ENCODE results near the gene AURKAIP1. TPM values are rescaled to one million over a fixed set of nuclear protein-coding genes. Genes with fewer than 3 reads are reported as not detected.

Gene AURKAIP1
- total RNA-seq, 4 donors from 2014 or later = 13.2 to 75.8 (median 31.1) TPM

GRCh38 chr1:1328254-1328653 is 46.8 kb downstream of the AURKAIP1 start:
- no peaks in the 10 kb centered on the region for H3K36me3 ChIP-seq
- H3K27ac ChIP-seq = no peak overlapping the region
- no peaks in the 10 kb centered on the region for H3K9me3 ChIP-seq
- TF ChIP-seq POLR2A (IDR thresholded peaks at IDR 0.05) (no peak), CTCF (IDR thresholded peaks at IDR 0.05) (no peak)
- no peak overlapping the region for H3K4me3 ChIP-seq
- no peaks in the 10 kb centered on the region for H3K27me3 ChIP-seq
- intact Hi-C loops (cut with DNase I; ENCODE audit: low total_unique reads) = no loop called here
- H3K4me1 ChIP-seq = peaks cover 2 to 21% of the 10 kb centered on the region in 2 donors
- DNase-seq = no peak

DNA sequence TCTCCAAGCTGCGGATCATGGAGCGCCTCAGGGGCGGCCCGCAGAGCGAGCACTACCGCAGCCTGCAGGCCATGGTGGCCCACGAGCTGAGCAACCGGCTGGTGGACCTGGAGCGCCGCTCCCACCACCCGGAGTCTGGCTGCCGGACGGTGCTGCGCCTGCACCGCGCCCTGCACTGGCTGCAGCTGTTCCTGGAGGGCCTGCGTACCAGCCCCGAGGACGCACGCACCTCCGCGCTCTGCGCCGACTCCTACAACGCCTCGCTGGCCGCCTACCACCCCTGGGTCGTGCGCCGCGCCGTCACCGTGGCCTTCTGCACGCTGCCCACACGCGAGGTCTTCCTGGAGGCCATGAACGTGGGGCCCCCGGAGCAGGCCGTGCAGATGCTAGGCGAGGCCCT is 47.7 kb downstream of the AURKAIP1 start:
- Histone ChIP-seq H3K27ac (no peak overlapping the region), H3K36me3 (no peaks in the 10 kb centered on the region), H3K4me1 (peaks cover 8 to 31% of the 10 kb centered on the region in 2 donors), H3K4me3 (no peak overlapping the region), H3K9me3 (no peaks in the 10 kb centered on the region), H3K27me3 (no peaks in the 10 kb centered on the region)
- DNase-seq = no peak
- intact Hi-C loops (cut with DNase I; ENCODE audit: low total_unique reads) = no loop called here
- TF ChIP-seq CTCF (IDR thresholded peaks at IDR 0.05) (no peak), POLR2A (IDR thresholded peaks at IDR 0.05) (no peak)

DNA sequence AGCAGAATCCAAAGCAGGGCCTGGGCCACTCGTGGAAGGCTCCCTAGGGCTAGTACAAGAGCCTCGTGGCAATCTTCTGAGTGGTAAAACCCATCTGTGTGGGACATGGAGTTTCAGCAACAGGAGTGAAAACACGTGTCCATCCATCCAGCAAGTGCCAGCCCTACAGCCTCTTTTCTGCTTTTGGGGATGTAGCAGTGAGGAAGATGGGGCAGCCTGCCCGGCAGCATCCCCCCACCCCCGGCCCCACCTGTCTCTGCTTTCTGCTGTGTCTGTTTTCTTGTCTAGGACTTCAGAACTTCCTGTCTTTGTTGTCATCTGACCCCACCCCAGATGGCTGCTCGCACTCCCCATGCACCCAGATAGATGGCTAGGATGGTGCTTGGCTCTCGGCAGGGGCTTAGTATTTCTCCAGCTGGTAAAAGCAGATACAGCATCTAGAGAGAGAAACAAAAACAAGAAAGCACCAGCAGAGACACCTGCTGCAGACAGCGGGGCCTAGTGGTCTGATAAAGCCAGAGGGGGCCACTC is 48.9 kb downstream of the AURKAIP1 start:
- no peak for TF ChIP-seq POLR2A (IDR thresholded peaks at IDR 0.05)
- TF ChIP-seq CTCF (IDR thresholded peaks at IDR 0.05) = no peak
- DNase-seq = no peak
- H3K9me3 ChIP-seq = no peaks in the 10 kb centered on the region
- no peak overlapping the region for H3K27ac ChIP-seq
- H3K4me1 ChIP-seq = peaks cover 8 to 39% of the 10 kb centered on the region in 2 donors
- intact Hi-C loops (cut with DNase I; ENCODE audit: low total_unique reads) = no loop called here
- no peaks in the 10 kb centered on the region for H3K36me3 ChIP-seq
- H3K4me3 ChIP-seq = no peak overlapping the region
- H3K27me3 ChIP-seq = no peaks in the 10 kb centered on the region

DNA sequence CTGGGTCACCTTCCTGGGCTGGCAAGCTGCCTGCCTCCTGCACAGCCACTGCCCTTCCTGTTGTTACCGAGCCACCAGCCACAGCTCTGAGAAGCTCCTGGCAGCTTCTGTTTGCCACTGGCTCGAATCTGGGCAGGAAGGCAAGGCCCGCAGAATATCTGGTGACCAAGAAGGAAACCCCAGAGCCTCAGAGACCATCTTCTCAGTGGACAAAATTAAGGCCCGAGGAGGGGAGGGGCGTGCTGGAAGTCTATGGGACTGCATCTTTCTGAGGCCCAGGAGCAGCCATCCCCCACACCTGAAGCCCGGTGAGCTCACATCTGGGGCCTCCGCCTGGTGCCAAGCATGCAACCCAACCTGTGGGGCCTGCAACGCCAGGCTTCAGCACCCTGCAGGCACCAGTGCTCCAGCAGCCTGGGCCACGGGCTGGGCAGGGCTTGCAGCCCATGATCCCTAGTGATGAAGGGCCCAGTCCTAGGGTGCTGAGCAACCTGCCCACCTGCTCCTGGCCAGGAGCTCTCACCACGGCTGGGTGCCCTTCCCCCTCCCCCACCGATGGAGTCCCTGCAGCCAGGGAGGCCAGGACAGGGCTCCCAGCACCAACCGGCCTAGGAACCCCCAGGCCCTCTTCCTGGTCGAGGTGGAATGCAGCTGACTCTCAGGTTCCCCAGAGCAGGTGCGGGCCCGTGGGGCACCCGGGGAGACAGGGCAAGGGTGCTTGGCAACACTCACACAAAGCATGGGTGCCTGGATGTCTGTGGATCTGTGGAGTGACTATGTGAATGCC is 49.5 kb downstream of the AURKAIP1 start:
- Histone ChIP-seq H3K27ac (peak overlapping the region; percentile 89 to 91), H3K36me3 (no peaks in the 10 kb centered on the region), H3K4me3 (peak overlapping the region; percentile 83 to 98), H3K9me3 (no peaks in the 10 kb centered on the region), H3K4me1 (peaks cover 8 to 46% of the 10 kb centered on the region in 2 donors), H3K27me3 (no peaks in the 10 kb centered on the region)
- DNase-seq = peak in 1 of 2 donors; percentile 52
- TF ChIP-seq POLR2A (IDR thresholded peaks at IDR 0.05) = no peak
- no peak for TF ChIP-seq CTCF (IDR thresholded peaks at IDR 0.05)
- intact Hi-C loops (cut with DNase I; ENCODE audit: low total_unique reads) = no loop called here

DNA sequence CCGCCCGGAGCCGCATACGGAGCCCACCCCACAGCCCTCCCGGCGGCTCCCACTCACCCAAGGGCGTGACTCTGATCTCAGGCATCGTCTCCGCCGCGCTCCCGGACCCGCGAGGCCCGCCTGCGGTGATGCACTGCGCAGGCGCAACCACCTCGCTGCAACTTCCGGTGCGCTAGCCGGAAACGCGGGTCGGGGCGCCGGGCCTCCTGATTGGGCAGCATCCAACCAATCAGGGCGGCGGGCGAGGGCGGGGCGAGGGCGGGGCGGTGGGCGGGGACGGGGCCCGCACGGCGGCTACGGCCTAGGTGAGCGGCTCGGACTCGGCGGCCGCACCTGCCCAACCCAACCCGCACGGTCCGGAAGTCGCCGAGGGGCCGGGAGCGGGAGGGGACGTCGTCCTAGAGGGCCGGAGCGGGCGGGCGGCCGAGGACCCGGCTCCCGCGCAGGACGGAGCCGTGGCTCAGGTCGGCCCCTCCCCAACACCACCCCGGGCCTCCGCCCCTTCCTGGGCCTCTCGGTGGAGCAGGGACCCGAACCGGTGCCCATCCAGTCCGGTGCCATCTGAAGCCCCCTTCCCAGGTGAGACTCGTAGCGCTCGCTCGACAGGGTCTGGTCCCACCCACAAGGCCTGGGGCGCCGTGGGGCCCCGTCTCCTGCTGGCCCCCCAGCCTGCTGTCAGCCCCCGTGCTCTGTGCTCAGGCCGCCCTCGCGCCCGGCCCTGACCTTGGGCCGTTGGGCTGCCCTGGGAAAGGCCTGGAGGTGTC is 50.3 kb downstream of the AURKAIP1 start, which contains the start of the genes CPTP and INTS11:
Gene CPTP, plus strand, starts transcription at position 279 of the 764 bp plus-strand sequence. CDS start 2,109 bp downstream, outside the sequence.
Gene INTS11, minus strand, starts transcription at position 137 of the 764 bp plus-strand sequence. Its CDS starts 52 bp downstream, at position 85.
- intact Hi-C loops (cut with DNase I; ENCODE audit: low total_unique reads) = no loop called here
- DNase-seq = peak; percentile 92 to 93
- Histone ChIP-seq H3K27ac (peak within 1 kb of the TSS; percentile 89 to 91), H3K4me1 (peaks cover 8 to 54% of the 10 kb centered on the region in 2 donors), H3K4me3 (peak within 1 kb of the TSS; percentile 83 to 98), H3K36me3 (no peaks in the 10 kb centered on the region), H3K9me3 (no peaks in the 10 kb centered on the region), H3K27me3 (no peaks in the 10 kb centered on the region)
- TF ChIP-seq CTCF (IDR thresholded peaks at IDR 0.05) (no peak), POLR2A (IDR thresholded peaks at IDR 0.05) (peak; percentile 32 to 90)
